ENCODE results near the gene GALNT9.
"Not testable (repeated sequence)": the region's sequence is repeated elsewhere in the genome, so short reads cannot be mapped to it uniquely, and the experiment has no call there.

Gene GALNT9

DNA sequence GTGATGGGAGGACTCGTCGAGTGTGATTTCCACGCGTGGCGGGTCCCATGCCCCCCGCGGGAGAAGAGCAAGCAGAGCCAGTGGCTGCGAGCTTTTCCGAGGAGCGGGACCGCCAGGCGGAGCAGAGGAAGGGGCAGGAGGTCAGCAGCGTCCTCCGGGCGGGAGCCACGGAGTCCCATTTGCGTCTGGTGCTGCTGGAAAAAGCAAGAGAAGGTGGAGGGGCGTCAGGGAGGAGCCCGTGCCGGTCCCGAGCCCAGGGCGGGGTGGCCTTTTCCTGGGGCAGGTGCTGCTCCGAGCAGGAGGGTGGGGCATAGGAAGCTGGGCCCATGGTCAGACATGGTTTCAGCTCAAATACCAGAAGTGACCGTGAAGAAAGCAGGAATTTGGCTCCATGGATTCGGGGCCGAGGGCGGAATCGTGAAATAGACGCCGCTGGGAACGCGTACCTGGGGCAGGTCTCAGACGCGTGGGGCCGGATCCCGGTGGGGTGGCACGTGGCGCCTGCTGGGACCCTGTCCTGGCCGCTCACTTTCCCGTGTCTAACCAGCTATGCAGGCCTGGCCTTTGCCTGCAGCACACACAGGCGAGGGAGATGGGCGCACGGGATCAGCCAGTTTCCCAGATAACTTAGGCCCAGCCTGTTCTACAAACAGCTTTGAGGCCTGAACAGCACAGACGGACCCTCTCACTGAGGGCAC, 60.0 kb downstream of the GALNT9 start:
- no CpG with 5 or more reads among the region's 44 CpGs for WGBS (ENCODE audit: insufficient coverage, insufficient read length)
- DNase-seq (ENCODE audit: low read depth, low spot score), result no peak

DNA sequence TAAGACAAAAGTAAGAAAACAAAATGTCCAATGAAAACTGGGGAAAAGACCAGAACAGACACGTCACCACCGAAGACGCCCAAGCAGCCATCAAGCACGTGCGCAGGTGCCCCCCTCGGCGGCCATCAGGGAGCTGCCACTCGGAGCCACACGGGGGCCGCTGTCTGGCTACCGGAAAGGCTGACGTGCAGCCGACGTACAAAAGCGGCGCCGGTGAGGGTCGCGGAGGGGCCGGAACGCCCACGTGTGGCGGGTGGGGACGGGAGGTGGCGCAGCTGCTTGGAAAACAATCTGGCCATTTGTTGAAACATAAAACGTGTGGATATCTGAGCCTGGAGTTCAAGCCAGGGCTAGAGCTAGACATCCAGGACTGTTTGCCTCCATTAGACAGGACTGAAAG, 60.7 kb downstream of the GALNT9 start:
- Histone ChIP-seq H3K27ac (ENCODE audit: low read length) (no peak overlapping the region), H3K4me1 (ENCODE audit: control insufficient read depth, insufficient read depth, low read length) (peaks cover 1% of the 10 kb centered on the region; the same call in 1 of the 2 replicates), H3K27me3 (ENCODE audit: control insufficient read depth, insufficient read depth, low read length) (no peaks in the 10 kb centered on the region), H3K4me3 (ENCODE audit: low read length) (no peak overlapping the region), H3K9me3 (ENCODE audit: control insufficient read depth, insufficient read depth, low read length) (no peaks in the 10 kb centered on the region), H3K36me3 (ENCODE audit: control insufficient read depth, insufficient read depth, low read length) (no peaks in the 10 kb centered on the region)
- no CpG with 5 or more reads among the region's 26 CpGs for WGBS (ENCODE audit: insufficient coverage, insufficient read length)
- DNase-seq (ENCODE audit: low read depth, low spot score), result no peak

More for the DNA sequence above, 60.0 kb downstream of the GALNT9 start:
- Histone ChIP-seq H3K27me3 (ENCODE audit: control insufficient read depth, insufficient read depth, low read length) (no peaks in the 10 kb centered on the region), H3K9me3 (ENCODE audit: control insufficient read depth, insufficient read depth, low read length) (no peaks in the 10 kb centered on the region), H3K27ac (ENCODE audit: low read length) (no peak overlapping the region), H3K4me1 (ENCODE audit: control insufficient read depth, insufficient read depth, low read length) (peaks cover 4% of the 10 kb centered on the region; the same call in 1 of the 2 replicates), H3K4me3 (ENCODE audit: low read length) (no peak overlapping the region), H3K36me3 (ENCODE audit: control insufficient read depth, insufficient read depth, low read length) (no peaks in the 10 kb centered on the region)

DNA sequence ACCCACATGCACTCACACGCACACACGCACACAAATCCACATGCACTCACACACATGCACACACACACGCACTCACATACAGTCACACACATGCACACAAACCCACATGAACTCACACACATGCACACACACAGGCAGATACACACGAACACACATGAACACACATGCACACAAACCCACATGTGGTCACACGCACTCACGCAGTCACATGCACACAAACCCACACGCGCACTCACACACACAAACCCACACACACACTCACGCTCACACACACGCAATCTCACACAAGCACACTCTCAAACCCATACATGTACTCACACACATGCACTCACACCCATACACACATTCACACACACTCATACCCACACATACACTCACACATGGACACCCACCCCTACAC, 61.5 kb downstream of the GALNT9 start:
- no peak overlapping the region for H3K4me3 ChIP-seq (ENCODE audit: low read length)
- no peaks in the 10 kb centered on the region for H3K36me3 ChIP-seq (ENCODE audit: control insufficient read depth, insufficient read depth, low read length)
- peaks cover 1% of the 10 kb centered on the region; the same call in 1 of the 2 replicates for H3K4me1 ChIP-seq (ENCODE audit: control insufficient read depth, insufficient read depth, low read length)
- H3K27me3 ChIP-seq (ENCODE audit: control insufficient read depth, insufficient read depth, low read length), result no peaks in the 10 kb centered on the region
- DNase-seq (ENCODE audit: low read depth, low spot score), result no peak
- 100% methylated on average over 7 of the region's 10 CpGs for WGBS (ENCODE audit: insufficient coverage, insufficient read length)
- no peaks in the 10 kb centered on the region for H3K9me3 ChIP-seq (ENCODE audit: control insufficient read depth, insufficient read depth, low read length)
- no peak overlapping the region for H3K27ac ChIP-seq (ENCODE audit: low read length)

DNA sequence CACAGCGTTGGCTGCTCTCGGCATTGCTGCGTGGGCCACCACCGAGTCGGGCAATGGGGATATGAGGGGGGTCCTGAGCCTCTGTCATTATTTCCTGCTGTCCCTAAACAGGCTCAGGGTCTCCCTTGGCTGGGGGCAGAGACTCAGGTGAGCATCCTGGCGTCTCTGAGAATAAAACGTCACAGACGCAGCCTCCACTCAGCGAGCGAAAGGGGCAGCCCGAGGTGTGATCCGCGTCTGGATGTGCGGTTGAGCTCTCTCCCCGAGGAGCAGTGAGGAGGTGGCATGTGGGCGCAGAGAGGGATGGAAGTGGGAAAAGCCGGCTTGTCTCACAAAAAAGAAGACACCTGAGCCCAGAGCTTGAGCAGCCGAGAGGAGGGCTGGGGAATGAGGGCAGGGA, 62.6 kb downstream of the GALNT9 start:
- H3K27ac ChIP-seq (ENCODE audit: low read length), result no peak overlapping the region
- no peak for DNase-seq (ENCODE audit: low read depth, low spot score)
- H3K27me3 ChIP-seq (ENCODE audit: control insufficient read depth, insufficient read depth, low read length), result no peaks in the 10 kb centered on the region
- no peaks in the 10 kb centered on the region for H3K36me3 ChIP-seq (ENCODE audit: control insufficient read depth, insufficient read depth, low read length)
- WGBS (ENCODE audit: insufficient coverage, insufficient read length), result no CpG with 5 or more reads among the region's 18 CpGs
- no peaks in the 10 kb centered on the region for H3K9me3 ChIP-seq (ENCODE audit: control insufficient read depth, insufficient read depth, low read length)
- no peak overlapping the region; the same call in 1 of the 2 replicates for H3K4me3 ChIP-seq (ENCODE audit: low read length)
- peaks cover 1% of the 10 kb centered on the region; the same call in 1 of the 2 replicates for H3K4me1 ChIP-seq (ENCODE audit: control insufficient read depth, insufficient read depth, low read length)

DNA sequence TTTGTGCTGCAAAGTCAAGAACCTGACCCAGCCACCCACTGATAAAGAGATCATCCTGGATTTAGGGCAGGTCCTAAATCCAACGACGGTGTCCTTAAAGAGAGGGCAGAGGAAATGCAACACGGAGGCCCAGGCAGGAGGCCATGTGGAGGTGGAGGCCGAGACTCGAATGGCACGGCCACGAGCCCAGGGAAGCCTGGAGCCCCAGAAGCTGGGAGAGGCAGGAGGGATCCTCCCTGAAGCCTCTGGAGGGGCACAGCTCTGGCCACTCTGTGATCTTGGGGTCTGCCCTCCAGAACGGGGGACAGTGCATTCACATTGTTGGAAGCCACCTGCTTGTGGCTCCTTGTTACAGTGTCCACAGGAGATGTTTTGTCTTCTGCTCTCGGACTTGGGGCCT, 63.0 kb downstream of the GALNT9 start:
- no peaks in the 10 kb centered on the region for H3K27me3 ChIP-seq (ENCODE audit: control insufficient read depth, insufficient read depth, low read length)
- H3K4me1 ChIP-seq (ENCODE audit: control insufficient read depth, insufficient read depth, low read length), result no peaks in the 10 kb centered on the region; the same call in 1 of the 2 replicates
- WGBS (ENCODE audit: insufficient coverage, insufficient read length), result no CpG with 5 or more reads among the region's 9 CpGs
- no peak overlapping the region for H3K27ac ChIP-seq (ENCODE audit: low read length)
- H3K9me3 ChIP-seq (ENCODE audit: control insufficient read depth, insufficient read depth, low read length), result no peaks in the 10 kb centered on the region
- DNase-seq (ENCODE audit: low read depth, low spot score), result no peak
- no peaks in the 10 kb centered on the region for H3K36me3 ChIP-seq (ENCODE audit: control insufficient read depth, insufficient read depth, low read length)
- no peak overlapping the region for H3K4me3 ChIP-seq (ENCODE audit: low read length)

DNA sequence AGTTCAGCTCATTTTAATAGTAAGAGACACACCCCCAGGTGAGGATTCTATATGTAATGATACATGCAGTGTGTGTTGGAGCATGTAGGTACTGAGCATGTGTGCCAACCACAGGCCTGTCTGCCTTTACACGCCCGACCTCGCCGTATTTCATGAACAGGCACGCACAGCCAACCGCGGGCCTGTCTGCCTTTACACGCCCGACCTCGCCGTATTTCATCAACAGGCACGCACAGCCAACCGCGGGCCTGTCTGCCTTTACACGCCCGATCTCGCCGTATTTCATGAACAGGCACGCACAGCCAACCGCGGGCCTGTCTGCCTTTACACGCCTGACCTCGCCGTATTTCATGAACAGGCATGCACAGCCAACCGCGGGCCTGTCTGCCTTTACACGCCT, 63.6 kb downstream of the GALNT9 start:
- not testable (repeated sequence) for H3K27me3 ChIP-seq (ENCODE audit: control insufficient read depth, insufficient read depth, low read length); H3K27ac ChIP-seq (ENCODE audit: low read length); H3K4me1 ChIP-seq (ENCODE audit: control insufficient read depth, insufficient read depth, low read length); H3K9me3 ChIP-seq (ENCODE audit: control insufficient read depth, insufficient read depth, low read length); H3K4me3 ChIP-seq (ENCODE audit: low read length); H3K36me3 ChIP-seq (ENCODE audit: control insufficient read depth, insufficient read depth, low read length); DNase-seq (ENCODE audit: low read depth, low spot score)
- WGBS (ENCODE audit: insufficient coverage, insufficient read length), result no CpG with 5 or more reads among the region's 27 CpGs

DNA sequence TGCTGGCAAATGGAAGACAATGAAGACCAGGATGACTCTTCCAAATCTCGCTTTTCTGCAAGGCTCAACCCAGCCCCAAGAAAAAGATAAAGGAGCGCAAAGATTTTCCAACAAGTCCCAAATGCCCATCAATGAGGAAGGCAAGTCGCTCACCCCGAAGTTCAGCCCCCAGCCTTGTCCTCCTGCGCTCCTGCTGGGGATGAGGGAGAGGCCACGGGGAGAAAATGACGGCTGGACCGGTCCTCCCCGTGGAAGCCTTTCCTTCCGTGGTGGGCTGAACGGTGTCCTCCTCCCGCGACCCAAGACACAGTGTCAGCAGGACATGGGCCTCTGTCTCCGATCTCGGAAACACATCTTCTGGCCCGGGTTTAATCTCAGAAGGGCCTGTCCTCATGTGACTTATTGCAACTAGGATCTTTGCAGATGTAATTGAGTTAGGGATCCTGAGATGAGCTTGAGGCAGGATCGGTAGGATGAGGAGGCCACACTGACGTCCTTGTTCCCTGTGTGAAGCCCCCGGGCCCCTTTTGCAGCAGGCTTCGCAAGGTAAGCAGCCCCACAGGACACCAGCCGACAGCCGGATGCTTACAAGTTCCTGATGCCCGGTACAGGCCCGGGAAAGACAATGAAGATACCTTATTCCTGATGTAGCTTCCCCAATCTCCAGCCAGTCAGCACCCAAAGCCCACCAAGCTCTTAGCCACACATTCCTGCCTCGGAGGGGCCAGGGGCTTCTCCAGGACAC, 64.2 kb downstream of the GALNT9 start:
- H3K27me3 ChIP-seq (ENCODE audit: control insufficient read depth, insufficient read depth, low read length), result no peaks in the 10 kb centered on the region
- H3K9me3 ChIP-seq (ENCODE audit: control insufficient read depth, insufficient read depth, low read length), result no peaks in the 10 kb centered on the region
- no CpG with 5 or more reads among the region's 25 CpGs for WGBS (ENCODE audit: insufficient coverage, insufficient read length)
- H3K4me1 ChIP-seq (ENCODE audit: control insufficient read depth, insufficient read depth, low read length), result no peaks in the 10 kb centered on the region; the same call in 1 of the 2 replicates
- H3K4me3 ChIP-seq (ENCODE audit: low read length), result no peak overlapping the region
- DNase-seq (ENCODE audit: low read depth, low spot score), result no peak
- H3K27ac ChIP-seq (ENCODE audit: low read length), result no peak overlapping the region
- H3K36me3 ChIP-seq (ENCODE audit: control insufficient read depth, insufficient read depth, low read length), result no peaks in the 10 kb centered on the region

DNA sequence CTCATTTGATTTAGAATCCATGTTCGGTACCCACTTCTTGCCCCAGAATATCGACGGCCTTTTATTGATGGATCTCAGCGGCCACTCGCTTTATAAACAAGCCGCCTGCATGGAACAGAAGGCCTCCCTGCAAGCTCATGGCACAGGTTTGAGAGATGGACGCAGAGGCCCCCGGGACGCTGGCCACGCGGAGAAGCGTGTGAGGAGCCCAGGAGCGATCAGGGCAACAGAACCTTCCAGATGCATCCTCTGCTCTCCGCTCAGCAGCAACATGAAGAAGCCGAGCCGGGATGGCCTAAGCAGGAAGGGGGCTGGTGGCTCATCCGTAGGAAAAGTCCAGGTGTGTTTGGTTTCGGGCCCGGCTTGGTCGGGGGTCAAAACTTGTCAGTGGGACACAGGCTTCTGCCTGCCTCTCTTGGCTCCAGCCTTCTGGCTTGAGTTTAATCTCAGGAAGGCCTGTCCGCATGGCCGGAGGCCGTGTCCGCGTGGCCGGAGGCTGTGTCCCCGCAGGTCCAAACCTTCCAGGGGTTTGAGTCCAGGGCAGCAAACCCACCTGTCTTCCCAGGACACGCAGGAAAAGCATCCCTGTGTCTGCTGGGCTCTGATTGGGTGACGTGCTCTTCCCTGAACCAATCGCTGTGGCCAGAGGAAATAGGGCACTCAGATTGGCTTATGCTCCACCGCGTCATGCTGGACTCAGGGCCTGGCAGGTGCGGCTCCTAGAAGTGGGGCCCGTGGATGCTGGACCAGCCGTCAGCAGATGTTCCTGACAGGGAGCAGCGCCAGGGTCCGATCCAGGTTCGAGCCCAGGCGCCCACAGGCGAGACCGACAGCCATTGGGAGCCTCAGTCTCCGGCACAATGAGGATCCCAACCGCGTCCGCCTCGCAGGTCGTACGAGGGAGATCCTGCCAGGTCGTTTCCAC, 65.0 kb downstream of the GALNT9 start:
- no peak for DNase-seq (ENCODE audit: low read depth, low spot score)
- Histone ChIP-seq H3K27me3 (ENCODE audit: control insufficient read depth, insufficient read depth, low read length) (no peaks in the 10 kb centered on the region), H3K36me3 (ENCODE audit: control insufficient read depth, insufficient read depth, low read length) (no peaks in the 10 kb centered on the region), H3K9me3 (ENCODE audit: control insufficient read depth, insufficient read depth, low read length) (no peaks in the 10 kb centered on the region), H3K27ac (ENCODE audit: low read length) (no peak overlapping the region), H3K4me1 (ENCODE audit: control insufficient read depth, insufficient read depth, low read length) (no peaks in the 10 kb centered on the region; the same call in 1 of the 2 replicates), H3K4me3 (ENCODE audit: low read length) (no peak overlapping the region)
- WGBS (ENCODE audit: insufficient coverage, insufficient read length), result no CpG with 5 or more reads among the region's 49 CpGs

DNA sequence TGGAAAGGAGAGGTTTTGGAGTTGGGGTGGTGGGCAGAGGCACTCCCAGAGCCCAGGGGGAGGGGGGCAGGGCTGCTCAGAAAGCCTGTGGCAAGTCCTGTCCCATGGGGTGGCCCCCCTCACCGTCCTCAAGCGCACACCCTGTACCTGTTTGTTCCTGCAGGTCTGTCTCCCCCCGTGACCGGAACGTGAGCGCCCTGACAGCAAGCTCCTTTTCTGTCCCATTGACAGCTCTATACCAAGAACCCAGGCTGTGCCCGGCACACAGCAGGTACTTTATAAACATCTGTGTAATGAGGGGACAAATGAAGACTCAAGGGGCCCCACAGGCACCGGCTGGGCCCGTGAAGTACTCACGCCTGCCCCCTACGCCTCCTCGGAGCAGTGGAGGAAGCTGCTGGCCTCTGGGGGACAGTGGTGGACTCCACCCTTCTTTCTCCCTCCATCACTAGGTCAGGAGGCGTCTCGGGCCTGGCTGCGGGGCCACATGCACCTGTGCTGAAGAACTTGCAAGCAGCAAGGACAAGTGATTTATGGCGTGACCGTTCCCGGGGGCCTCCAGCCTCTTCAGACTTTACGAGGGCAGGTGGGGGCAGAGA, 65.8 kb downstream of the GALNT9 start:
- no peaks in the 10 kb centered on the region; the same call in 1 of the 2 replicates for H3K4me1 ChIP-seq (ENCODE audit: control insufficient read depth, insufficient read depth, low read length)
- no CpG with 5 or more reads among the region's 19 CpGs for WGBS (ENCODE audit: insufficient coverage, insufficient read length)
- H3K4me3 ChIP-seq (ENCODE audit: low read length), result no peak overlapping the region
- no peak overlapping the region for H3K27ac ChIP-seq (ENCODE audit: low read length)
- H3K27me3 ChIP-seq (ENCODE audit: control insufficient read depth, insufficient read depth, low read length), result no peaks in the 10 kb centered on the region
- DNase-seq (ENCODE audit: low read depth, low spot score), result no peak
- H3K9me3 ChIP-seq (ENCODE audit: control insufficient read depth, insufficient read depth, low read length), result no peaks in the 10 kb centered on the region
- no peaks in the 10 kb centered on the region for H3K36me3 ChIP-seq (ENCODE audit: control insufficient read depth, insufficient read depth, low read length)

DNA sequence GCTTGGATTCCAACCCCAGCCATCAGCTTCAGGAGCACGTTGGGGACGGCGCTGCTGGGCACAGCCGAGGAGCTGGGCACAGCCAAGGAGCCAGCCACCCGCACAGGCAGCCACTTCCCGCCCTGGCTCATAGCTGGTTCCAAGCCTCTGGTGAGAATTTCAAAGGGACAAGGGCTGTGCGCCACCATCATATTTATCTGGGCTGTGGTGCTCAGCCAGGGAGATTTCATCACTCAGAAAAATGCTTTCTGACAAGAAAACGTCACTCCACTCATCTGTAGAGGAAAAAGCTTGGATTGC, 66.4 kb downstream of the GALNT9 start:
- Histone ChIP-seq H3K27ac (ENCODE audit: low read length) (no peak overlapping the region), H3K9me3 (ENCODE audit: control insufficient read depth, insufficient read depth, low read length) (no peaks in the 10 kb centered on the region), H3K4me3 (ENCODE audit: low read length) (no peak overlapping the region), H3K4me1 (ENCODE audit: control insufficient read depth, insufficient read depth, low read length) (no peaks in the 10 kb centered on the region; the same call in 1 of the 2 replicates), H3K27me3 (ENCODE audit: control insufficient read depth, insufficient read depth, low read length) (no peaks in the 10 kb centered on the region), H3K36me3 (ENCODE audit: control insufficient read depth, insufficient read depth, low read length) (no peaks in the 10 kb centered on the region)
- no peak for DNase-seq (ENCODE audit: low read depth, low spot score)
- no CpG with 5 or more reads among the region's 8 CpGs for WGBS (ENCODE audit: insufficient coverage, insufficient read length)

Measured in iPS DF 6.9 (cell line).